NCI-H1694 (cell line): ENCODE measurements around the gene ZNF407.

Experiments used
- DNase-seq: peaks from one replicate; lab custom pipeline; 2025; lab: John Stamatoyannopoulos, UW

The ZNF407 gene

DNA sequence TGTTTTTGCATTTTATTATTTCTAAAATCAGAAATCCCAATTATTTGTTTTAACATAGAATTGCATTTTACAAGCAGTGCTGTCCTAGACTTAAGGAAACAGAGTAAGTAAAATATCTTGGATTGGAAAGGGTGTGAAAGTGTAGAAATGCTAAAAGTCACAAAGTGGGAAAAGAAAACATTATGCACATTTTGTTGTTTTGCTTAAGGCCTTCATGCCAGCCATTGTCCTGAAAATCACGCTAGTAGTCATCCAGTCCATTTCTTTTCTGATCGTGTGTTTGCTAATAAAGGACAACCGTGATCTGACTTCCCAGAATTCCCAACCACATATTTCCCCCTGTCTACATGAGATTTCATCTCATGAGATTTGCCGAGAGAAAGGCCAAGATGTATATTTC lies 412.2 kb downstream of the ZNF407 start:
- DNase-seq: no peak

DNA sequence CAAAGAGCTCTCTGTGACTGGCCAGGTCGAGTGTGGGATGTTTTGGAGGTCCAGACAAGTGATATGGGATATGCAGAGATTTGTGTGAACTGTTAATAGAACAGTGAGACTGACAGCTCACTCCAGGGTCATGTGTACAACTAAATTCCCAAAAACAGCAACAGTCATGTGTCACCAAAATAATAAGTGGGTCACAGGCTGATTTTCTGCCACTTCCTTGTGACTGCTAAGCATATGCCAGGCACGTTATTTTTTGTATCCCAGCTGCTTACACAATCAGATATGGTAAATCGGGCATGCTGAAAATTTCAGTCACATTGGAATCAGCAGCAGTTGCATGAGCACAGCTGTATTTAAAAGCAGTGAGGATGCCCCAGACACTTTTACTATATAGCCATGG lies 412.6 kb downstream of the ZNF407 start:
- no peak for DNase-seq

DNA sequence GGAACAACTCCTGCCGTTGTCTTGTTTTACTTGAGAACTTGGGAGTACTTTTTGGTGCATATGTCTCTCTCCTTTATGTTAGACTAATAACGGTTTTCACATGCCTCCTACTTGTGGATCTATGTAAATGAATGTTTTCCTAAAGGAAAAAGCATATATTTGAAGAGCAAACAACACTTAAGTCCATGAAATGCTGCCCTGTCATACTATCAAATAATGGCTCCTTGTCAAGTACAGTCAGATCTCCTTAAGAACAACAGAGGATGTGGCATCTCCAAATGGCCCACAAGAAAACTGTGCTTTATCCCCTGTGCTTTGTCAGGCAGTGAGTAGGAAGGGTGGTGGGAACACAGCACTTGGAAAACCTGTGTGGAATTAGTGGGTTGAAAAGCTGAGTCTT lies 413.0 kb downstream of the ZNF407 start:
- no peak for DNase-seq

DNA sequence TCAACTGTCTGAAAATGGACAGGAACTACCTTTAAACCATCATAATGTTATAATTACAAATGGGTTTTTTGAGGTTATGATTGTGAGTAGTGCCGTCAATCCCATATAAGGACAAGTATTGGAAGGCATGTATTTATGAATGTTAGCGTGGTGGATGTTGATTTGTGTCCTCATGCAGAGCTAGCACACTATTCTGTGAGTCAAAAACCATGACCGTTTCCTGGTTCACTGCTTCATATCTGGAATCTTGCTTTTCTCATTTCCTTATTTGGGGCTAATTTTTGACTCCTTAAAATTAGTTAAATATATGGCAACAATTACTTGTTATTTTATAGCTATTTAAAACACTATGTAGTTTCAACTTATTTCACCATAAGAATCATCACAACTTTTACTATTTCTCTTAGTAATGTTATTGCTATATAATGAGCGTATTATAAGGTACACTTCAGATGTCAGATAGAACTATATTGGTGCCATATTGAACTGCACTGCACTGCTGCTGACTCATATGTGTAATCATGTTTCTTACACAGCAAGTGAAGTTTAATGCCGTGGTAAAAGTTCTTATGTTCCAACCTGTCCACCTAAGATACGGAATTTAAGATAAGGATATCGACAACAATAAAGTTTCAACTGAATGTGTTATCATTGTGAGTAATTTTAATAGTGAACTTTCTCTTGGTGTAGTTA lies 418.5 kb downstream of the ZNF407 start:
- no peak for DNase-seq

DNA sequence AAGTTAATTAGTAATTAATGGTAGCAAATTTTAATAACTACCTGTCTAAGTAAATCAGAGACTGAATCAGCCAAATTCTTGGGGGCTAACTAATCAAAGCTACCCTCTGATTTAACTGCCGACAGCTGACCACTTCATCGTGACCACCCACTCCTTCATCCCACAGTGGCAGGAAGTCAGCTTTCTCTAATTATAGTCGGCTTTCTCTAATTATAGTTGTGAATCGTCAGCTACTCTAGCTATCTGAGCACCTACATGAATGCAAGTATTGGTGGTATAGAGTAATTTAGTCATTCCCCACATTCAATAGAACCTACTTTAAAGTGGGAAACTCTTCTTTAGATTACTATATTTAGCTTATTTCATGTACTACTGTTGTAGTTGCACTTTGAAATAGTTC lies 425.8 kb downstream of the ZNF407 start:
- DNase-seq: no peak

DNA sequence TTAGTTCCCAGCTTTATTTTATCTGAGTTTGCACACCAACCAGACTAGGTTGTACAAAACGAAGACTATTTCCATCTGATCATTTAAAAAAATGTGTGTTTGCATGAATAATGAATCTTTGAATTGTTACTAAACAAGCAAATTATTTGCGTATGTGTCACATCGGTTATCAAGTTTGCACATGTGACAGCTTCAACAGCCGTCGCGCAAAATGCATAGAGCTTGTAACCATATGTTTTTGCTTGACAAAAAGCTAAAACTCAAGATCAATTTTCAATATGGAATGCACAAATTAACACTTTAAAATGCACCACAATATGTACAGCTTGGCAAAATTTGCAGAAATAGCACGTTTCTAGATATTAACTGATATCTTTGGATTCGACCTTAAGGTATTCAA lies 427.2 kb downstream of the ZNF407 start:
- no peak for DNase-seq

DNA sequence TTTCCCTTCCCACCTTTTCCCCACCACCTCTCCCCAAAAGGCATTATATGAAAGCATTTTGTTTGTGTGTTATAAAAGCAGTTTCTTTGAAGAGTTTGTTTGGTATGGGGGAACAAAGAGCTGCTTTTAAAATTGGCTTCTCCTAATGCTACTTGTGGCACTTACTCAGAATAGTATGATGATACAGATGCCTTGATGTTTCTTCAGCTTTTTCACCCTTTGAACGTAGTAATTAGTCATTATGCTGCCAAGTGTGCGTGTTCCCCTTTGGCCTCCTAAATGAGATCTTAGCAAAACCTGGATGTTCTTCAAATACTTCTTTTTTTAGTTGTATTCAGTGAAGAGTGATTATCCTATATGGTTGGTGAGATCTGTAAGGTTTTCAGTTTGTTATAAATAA lies 427.9 kb downstream of the ZNF407 start:
- no peak for DNase-seq

DNA sequence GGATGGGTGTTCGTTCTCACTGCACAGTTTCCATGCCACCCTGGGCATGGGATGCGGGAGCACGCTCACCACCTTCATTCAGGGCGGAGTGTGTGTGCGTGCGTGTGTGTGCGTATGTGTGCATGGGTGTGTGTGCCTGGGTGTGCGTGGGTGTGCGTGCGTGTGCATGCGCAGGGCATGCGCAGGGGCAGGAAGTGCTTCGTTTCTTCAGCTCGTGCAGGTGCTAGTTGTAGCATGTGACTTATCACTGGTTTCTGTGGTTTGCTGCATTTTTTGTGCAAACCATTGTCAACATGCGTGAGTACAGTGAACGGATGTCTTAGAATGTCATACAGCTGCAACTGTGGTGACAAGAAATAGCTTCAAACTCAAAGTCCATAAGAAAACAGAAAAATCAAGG lies 431.8 kb downstream of the ZNF407 start:
- no peak for DNase-seq

DNA sequence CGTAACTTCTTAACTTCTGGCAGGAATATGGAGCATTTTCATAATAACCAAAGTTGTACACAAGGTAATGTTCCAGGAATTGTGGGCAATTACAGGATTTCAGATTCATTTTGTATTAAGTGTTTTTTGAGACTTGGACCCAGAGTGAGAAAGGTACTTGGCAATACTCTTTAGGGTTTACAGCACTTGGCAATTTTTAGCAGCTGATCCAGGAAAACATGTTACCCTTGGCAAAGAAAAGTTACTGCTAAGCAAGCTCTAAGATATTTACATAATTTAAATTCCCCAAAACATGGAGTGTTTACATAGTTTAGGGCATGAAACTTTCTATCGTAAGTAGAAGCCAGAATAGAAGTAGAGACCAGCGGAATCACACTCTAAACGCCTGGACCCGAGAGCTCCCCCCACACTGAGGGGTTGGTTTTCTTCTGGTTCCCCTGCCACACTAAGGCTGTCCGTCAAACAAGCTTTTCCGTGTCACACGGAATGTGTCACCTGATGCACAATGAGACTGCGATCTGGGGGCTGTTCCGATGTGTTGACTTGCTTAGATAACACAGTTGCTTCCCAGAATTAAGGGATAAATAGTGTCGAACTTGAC lies 434.1 kb downstream of the ZNF407 start:
- no peak for DNase-seq

DNA sequence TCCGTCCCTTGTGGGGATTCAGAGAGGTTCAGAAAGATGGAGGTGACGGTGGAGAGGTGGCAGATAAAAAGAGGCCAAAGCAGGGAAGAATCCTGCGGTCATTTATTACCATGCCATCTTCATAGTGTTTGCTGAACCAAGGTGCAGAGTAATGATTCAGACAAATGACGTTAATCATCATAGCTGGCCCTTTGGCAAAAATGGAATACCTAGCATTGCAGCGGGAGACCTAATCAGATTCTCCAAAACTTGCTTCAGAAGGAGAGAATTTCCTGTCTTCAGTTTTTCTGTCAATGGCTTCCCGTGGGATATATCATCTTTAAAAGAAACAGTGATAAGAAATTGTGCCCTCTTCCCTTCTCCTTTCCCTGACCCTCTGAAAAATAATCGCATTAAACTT lies 435.8 kb downstream of the ZNF407 start:
- DNase-seq: no peak

DNA sequence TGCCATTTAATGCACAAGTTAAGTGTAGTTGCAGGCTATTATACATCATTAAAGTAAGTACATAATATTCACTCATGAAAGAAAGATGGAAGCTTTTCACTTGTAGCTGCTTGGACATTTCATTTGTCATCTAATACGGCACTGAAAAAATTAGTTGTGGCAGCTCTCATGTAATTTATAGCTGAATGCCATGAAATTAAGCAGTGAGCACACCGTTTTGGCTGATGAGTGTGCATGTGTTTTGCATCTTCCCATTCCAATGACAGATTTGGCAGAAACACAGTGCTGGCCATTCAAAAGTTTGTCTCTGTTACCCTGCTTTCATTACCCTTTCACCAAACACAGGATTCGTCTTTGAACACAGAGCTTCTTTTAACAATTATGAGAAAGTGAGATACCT lies 437.3 kb downstream of the ZNF407 start:
- DNase-seq: no peak

DNA sequence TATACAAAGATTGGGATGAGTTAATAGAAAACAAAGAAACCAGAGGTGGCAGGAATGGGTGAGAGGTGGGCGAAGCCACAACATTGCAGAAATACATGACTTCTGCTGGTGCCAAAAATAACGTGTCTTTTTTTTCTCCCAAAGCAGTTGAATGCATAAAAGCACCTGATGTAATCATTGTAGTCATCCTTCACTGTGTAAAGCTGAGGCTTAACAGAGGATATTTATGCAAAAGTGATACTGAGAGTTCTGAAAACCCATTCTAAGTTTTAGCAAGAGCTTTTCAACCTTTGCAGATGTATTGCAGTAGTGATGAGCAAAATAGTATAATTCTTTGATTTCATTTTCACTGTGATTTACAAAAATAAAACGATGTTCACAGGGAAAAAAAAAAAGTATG lies 438.3 kb downstream of the ZNF407 start:
- no peak for DNase-seq

DNA sequence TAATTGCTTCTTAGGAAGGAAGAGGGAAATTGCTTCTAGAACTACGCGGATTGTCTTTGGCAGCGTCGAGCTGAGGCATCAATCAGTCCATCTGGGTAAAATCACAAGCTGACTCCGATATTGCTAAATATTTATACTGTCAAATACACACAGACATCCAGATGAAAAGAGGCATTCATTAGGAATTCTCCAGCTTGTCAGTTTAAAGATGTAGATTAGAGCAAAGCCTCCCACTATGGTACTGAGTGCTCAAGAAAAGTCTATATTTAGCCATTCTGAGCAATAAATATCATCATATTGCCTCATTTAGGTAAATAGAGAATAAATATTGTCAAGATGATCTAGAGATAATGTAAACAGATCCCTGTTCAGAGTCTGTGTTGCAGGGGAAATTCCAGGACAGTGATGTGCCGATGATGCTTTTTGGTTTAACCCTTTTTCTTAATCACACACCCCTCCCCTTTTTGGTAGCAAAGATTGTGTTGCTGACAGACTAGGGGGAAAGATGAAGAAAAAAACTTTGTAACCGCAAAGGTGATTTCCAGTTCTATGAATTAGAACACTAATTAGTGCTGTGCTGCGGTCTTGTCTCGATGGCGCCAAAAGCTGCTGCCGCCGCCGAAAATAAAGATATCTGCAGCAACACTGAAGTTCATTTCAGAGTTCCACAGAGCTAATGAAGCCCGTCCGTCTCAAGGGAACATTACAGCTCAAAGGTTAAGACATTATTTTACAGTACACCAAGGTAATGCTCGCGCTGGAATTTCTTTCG lies 439.4 kb downstream of the ZNF407 start:
- DNase-seq: no peak

DNA sequence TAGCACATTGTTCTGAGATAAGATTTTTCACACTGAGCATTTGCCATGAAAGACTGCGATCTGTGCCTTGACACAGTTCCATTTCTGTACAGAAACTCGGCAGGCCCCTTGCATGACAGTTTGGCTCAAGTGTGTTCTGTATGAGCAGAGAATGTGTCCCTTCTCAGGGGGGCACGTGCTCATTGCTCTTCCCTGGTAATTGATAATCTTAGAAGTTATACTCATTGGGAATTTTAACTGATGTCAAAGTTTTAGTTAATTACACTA lies 440.0 kb downstream of the ZNF407 start:
- DNase-seq: no peak

DNA sequence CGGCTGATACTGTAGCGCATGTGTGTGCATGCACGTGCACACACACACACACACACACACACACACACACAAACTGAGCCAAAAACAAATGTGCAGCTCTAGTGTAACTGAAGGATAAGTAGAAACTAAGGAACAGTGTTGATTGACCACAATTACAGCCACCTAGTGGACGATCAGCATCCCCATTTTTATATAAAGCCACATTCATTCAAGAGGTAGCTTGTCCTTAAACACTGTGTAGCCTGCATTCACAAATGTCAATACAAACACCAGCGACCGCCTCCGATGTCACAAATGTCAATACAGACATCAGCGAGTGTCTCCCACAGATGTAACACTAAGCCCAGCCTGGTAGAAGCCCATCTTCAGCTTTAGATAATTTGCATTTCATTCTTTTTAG lies 443.9 kb downstream of the ZNF407 start:
- DNase-seq: no peak

DNA sequence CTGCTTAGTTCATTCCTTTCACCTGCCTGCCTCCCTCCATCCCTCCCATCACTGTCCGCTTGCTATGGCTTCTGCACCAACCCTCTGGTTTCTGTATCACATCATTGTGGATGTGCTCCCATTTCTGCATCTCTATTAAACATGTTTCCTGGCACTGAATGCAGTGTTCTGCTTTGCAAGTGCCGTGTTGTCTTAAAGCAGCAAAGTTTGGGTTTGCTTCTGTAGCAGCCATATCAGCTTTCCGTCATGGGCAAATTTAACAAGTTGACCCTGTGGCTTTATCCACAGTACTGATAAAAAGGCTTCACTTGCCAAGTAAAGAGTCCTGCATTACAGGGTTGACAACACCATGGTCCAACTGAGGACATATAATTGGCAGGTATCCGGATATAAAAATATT lies 445.8 kb downstream of the ZNF407 start:
- DNase-seq: no peak

DNA sequence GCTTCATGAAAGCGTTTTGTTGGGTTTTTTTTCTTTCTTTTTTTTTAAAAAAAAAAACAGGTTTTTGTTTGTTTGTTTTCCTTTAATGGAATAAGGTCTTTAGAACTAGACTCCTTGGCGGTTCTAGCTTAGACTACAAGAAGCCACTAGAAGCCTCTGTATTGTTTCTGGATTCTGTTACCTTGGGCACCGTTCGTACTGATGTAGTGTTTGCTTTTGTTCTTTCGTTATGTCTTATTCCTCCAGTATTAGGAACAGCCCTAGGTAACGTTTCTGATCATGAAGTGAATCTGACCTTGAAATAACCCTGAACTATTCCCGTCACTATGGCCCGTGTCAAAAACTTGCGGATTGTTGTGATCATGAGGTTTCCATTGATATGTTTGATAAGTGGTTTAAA lies 446.6 kb downstream of the ZNF407 start:
- no peak for DNase-seq

DNA sequence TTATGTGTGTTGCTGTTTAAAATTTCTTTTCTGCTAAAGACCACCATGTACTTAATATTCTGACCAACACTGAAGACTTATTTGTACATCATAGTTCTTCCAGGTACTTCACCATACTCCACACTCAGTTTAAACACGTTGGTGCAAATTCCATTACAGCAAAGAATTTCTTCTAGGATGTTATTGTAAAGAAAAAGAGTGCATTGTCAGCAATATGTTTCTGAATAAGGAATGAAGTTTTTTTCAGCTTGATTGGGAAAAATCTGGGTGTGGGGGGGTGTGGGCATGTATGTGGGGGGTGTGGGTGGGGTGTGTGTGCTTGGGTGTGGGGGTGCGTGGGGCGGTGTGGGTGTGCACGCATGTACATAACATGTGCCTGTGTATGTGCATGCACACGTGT lies 447.1 kb downstream of the ZNF407 start:
- no peak for DNase-seq

DNA sequence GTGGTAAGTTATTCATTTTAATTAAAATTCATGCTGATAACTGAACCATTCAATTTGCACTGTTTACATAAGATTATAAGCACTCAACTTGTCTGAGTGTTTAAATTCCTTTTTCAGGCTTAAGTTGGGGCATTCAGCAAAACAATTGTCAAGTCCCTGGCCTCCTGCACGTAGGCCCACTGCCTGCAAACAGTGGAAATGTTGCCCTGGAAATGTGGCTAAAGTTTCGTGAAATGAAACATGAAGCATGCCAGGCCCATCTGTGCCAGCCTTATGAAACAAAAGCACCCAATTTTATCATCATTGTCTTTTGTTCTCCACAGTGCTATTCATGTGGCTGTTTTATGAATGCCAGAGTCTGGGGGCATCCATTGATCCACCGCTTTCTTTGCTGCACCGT lies 447.6 kb downstream of the ZNF407 start:
- DNase-seq: no peak

DNA sequence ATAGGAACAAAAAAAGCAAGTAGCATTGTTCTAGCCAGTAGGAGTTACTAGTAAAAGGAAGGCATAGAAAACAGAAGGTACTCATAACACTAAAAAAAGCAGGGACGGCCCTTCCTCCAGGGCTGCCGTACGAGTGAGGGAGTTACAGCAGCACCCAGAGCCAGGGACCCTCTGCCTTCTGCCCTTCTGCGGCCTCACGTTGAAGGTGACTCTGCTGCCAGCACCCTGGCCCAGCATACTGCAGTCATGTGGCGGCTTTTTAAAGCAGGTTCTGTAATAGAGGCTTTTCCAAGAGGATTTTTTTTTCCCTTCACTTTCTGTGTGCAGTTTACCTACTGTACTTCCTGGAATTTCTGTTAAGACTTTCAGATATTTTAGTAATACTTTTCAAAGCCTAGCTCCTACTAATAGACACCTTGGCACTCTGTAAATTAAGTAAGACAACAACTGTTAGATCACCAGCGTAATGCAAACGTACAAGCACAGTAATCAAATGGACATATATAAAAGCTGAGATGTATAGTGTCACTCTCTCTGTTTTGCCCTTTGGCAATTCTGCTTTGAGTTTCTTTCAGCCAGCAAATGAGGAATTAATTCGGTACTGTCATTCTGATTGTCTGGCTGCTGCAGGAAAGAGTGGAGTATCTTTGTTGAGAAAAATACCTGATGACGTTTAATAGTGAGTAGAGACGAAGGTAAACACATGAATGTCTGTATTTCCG lies 449.7 kb downstream of the ZNF407 start:
- no peak for DNase-seq

DNA sequence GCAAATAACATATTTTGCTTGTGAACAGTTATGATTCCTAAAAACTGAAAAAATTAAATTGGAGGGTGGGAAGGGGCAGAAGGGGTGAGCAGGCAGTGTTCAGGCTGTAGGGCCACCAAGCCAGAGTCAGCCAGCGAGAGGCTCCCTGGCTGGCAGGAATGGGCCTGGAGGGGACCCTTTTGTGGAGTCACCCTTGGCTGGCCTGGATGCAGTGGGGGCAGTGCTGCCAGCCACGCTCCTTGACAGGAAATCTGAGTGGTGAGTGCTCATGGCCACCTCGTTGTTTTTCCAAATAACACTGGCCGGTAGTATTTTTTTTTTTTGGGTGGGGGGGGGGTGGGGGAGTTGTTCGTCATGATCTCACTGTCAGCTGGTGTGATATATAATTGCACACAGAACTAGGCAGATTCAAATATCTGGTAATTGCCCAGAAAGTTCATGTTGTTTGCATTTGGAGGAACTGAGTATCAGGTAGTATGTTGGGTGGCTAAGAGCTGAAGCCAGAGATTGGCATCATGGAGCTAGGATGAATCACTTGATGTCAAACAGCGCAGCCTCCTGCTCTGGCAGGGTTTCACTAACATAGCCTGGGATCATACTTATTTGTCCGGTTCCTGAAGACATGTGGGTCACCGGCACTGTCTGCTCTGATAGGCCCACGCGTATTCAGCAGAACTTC lies 451.2 kb downstream of the ZNF407 start:
- DNase-seq: no peak

DNA sequence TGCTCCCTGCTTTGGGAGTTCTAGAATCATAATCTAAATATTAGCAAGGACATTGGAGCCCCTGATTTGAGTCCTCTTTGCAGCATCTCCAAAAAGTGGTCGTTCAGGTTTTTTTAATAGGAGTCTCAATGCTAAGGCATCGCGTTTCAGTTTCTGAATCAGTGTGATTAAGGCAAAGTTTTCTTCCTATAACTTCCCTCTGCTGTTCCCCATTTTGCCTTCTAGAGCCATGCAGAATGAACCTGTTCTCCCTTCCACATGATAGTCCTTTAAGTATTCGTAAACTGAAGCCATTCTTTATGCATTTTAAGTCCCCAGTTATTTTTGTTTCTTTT lies 451.8 kb downstream of the ZNF407 start:
- DNase-seq: no peak

DNA sequence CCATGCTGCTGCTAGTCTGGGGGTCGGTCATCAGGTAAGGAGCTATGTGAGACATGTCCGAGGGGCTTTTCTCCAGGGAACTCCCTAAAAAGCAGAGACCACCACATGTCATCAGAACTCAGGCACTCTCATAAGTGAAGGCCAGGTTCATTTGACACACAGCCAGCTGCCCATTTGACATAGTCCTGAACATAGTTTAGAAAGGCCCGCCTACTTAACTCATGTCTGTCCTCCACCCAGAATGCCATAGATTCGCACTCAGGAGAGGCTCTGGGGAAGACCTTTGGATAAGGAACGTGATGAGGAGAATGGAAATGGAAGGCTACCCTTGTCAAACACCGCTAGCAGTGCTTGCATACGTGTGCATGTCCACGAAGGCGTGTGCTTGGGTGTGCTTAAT lies 454.1 kb downstream of the ZNF407 start:
- no peak for DNase-seq
